ENCODE data around the gene LTB4R. TPM values are rescaled to one million over a fixed set of nuclear protein-coding genes. Genes with fewer than 3 reads are reported as not detected.
A peak's percentile ranks its signal among the peaks of the same experiment; 100 is the strongest.

Gene LTB4R
- total and polyA plus RNA-seq, 8 donors = 1.9 to 15.5 (median 2.6) TPM

DNA sequence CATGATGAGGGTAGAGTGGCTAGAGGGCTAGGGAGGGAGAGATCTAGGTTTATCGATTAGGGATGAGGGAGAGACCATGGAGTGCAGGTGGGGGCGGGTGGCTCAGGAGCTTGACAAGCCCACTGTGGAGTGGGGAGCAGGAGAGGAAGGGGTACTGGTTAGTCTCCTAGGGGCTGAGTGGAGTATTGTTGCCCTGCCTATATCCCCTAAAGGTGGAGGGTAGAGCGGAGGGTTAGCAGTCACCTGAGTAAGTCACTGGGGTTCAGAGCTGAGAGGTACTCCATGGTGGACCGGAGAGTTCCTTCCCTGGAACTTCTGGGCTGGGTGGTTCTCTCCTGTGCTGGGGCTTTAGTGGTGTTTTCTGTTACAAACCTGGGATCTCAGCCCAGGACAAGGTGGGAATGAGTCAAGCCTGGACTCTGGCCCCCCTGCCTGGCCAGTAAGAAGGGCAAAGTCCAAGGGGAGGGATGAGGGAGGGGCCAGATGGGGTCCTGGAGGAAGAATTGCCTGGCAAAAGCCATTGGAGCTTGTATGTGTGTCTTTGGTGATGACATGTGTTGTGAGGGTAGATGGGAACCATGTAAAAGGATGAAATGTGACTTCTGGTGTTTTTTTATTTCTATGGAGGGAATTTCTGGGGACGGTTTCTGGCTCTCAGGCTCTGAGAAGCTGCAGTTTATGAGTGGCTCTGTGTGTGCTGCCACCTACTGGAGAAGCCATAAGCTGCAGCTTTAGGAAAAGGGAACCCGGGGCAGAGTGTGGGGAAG lies 3.5 kb upstream of the LTB4R start, which contains the start of gene CIDEB:
TSS of gene CIDEB (minus strand) at position 403 of the 767 bp plus-strand sequence. CDS start at position 284, 119 bp downstream.
- H3K36me3 ChIP-seq = peaks cover 0 to 35% (median 25%) of the 10 kb centered on the region in 3 donors
- DNase-seq = peak in 5 of 6 donors; percentile 86 to 88 (median 87)
- no peaks in the 10 kb centered on the region for H3K27me3 ChIP-seq
- TF ChIP-seq, protein P1, sequence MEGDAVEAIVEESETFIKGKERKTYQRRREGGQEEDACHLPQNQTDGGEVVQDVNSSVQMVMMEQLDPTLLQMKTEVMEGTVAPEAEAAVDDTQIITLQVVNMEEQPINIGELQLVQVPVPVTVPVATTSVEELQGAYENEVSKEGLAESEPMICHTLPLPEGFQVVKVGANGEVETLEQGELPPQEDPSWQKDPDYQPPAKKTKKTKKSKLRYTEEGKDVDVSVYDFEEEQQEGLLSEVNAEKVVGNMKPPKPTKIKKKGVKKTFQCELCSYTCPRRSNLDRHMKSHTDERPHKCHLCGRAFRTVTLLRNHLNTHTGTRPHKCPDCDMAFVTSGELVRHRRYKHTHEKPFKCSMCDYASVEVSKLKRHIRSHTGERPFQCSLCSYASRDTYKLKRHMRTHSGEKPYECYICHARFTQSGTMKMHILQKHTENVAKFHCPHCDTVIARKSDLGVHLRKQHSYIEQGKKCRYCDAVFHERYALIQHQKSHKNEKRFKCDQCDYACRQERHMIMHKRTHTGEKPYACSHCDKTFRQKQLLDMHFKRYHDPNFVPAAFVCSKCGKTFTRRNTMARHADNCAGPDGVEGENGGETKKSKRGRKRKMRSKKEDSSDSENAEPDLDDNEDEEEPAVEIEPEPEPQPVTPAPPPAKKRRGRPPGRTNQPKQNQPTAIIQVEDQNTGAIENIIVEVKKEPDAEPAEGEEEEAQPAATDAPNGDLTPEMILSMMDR (IDR thresholded peaks at IDR 0.05) = peak; percentile 92 to 97 (median 94)
- peak within 1 kb of the TSS in 1 of 4 donors; percentile 20 for H3K4me3 ChIP-seq
- no peaks in the 10 kb centered on the region for H3K9me3 ChIP-seq
- 28 to 29% methylated on average over 6 of the region's 6 CpGs for WGBS, 2 donors
- intact Hi-C loops (cut with DNase I) = no loop called here
- ATAC-seq = peak; percentile 66 to 78 (median 72)
- peaks cover 25 to 44% (median 33%) of the 10 kb centered on the region in 3 donors for H3K4me1 ChIP-seq
- peak within 1 kb of the TSS; percentile 28 to 84 (median 64) for H3K27ac ChIP-seq
- FAIRE-seq = no peak

DNA sequence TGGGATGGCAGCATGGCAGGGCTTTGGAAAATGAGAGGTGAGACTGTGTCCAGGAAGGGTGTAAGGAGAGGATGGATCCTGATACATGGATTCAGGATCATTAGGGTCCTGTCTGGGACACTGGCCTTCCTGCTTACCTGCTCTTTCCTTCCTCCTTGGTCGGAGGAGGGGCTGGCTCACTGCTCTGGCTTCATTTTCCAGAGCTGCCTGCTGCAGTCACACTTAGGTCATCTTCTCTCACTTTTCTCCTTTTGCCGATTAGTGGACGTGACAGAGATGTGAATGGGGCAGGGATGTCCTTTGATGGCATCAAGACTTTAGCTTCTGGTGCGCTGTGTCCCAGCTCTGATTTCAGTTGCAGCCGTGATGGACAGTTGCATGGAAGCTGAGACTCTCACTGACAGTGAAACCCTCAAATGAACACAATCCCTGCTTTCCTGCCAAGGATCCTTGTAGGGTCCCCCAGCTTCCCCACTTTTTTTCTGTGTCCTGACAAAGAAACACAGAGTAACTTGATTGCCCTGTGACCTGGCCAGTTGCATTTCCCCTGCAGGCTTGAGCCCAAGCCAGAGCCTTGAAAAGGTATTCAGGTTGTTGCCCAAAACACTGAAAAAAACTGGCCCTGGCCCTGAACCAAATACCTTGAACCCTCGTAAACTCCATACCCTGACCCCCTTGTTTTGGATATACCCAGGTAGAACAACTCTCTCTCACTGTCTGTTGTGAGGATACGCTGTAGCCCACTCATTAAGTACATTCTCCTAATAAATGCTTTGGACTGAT lies 2.8 kb upstream of the LTB4R start:
- Histone ChIP-seq H3K4me3 (no peak overlapping the region), H3K27ac (peak overlapping the region in 2 of 4 donors; percentile 78 to 84), H3K27me3 (no peaks in the 10 kb centered on the region), H3K9me3 (no peaks in the 10 kb centered on the region), H3K36me3 (peaks cover 0 to 31% (median 20%) of the 10 kb centered on the region in 3 donors), H3K4me1 (peaks cover 25 to 44% (median 33%) of the 10 kb centered on the region in 3 donors)
- FAIRE-seq (no peak), DNase-seq (peak in 1 of 6 donors; percentile 8), ATAC-seq (no peak)
- 66 to 72% methylated on average over 6 to 7 of the region's 7 CpGs for WGBS, 2 donors
- intact Hi-C loops (cut with DNase I) = no loop called here
- TF ChIP-seq, protein P1 (IDR thresholded peaks at IDR 0.05) = peak in 1 of 4 donors; percentile 10

DNA sequence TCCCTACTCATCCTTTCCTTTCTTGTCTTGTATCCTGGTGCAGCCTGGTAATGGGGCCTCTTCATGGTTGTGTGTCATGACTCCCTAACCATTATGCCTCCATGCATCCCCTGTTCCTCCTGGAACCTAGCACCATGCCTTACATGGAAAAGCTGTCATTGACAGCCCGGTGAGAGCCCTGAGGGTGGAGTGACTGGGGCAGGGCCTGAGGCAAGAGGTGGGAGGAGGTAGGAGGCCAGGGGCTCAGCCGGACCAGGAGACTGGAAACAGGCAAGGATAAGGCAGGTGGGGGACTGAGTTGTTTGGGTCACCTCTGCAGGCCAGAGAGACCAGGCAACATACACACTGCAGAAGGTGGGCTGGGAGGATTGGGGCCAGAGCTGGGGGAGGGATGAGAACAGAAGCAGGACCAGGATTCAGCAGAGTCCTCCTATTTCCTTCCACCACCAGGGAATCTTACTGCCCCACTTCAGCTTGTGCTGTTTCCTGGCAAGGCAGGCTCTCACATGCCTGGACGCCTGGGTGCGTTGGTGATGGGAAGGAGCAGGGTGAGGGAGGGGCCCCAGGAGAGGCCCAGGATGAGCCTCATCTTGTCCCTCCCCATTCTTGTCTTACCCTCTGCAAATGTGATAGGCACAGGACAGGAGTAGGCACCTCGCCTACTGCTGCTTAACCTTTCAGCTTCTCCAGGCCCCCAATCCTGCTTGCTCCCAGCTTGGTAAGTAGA lies 1.6 kb upstream of the LTB4R start, which contains the start of gene LTB4R2:
TSS of gene LTB4R2 (plus strand) at position 603 of the 727 bp plus-strand sequence. CDS start 525 bp downstream, outside the sequence.
- ATAC-seq (no peak), DNase-seq (peak in 1 of 6 donors; percentile 64), FAIRE-seq (no peak)
- 64 to 67% methylated on average over 5 of the region's 5 CpGs for WGBS, 2 donors
- Histone ChIP-seq H3K9me3 (no peaks in the 10 kb centered on the region), H3K36me3 (peaks cover 0 to 19% (median 8%) of the 10 kb centered on the region in 3 donors), H3K4me3 (peak within 1 kb of the TSS; percentile 33 to 64 (median 47)), H3K27me3 (no peaks in the 10 kb centered on the region), H3K27ac (peak within 1 kb of the TSS; percentile 76 to 91 (median 89)), H3K4me1 (peaks cover 25 to 44% (median 33%) of the 10 kb centered on the region in 3 donors)
- TF ChIP-seq, protein P1 (IDR thresholded peaks at IDR 0.05) = no peak
- intact Hi-C loops (cut with DNase I) = no loop called here

DNA sequence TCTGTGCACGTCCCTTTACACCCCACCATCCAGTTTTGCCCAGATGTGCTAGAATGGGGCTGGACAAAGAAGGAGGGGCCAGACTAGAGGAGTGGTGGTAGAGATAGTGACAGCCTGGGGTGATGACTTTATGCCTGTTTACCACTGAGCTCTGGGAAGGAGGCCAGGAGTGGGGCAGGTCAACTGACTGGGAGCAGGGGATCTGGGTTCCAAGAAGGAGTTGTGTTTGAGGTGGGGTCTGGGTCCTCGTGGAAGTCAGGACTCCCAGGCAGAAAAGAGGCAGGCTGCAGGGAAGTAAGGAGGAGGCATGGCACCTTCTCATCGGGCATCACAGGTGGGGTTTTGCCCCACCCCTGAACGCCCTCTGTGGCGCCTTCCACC lies 1.0 kb upstream of the LTB4R start:
- intact Hi-C loops (cut with DNase I) = no loop called here
- Histone ChIP-seq H3K4me3 (peak overlapping the region; percentile 33 to 64 (median 47)), H3K9me3 (no peaks in the 10 kb centered on the region), H3K36me3 (peaks cover 0 to 13% (median 3%) of the 10 kb centered on the region in 3 donors), H3K4me1 (peaks cover 25 to 44% (median 33%) of the 10 kb centered on the region in 3 donors), H3K27me3 (no peaks in the 10 kb centered on the region), H3K27ac (peak overlapping the region; percentile 76 to 91 (median 89))
- no peak for FAIRE-seq
- TF ChIP-seq, protein P1 (IDR thresholded peaks at IDR 0.05) = no peak
- 22 to 29% methylated on average over 5 of the region's 5 CpGs for WGBS, 2 donors
- ATAC-seq = peak in 1 of 4 donors; percentile 2
- peak in 2 of 6 donors; percentile 46 to 57 for DNase-seq

Measured in pancreas (tissue), 10 donors.